Limb (tissue), 2 donors: ENCODE data around the gene ZNF319.
"Not testable (repeated sequence)": the region's sequence is repeated elsewhere in the genome, so short reads cannot be mapped to it uniquely, and the experiment has no call there.

Source experiments
- DNase-seq, 2 donors: peaks; one replicate each; pipeline ENCODE4 v3.0.0-alpha.2; 2016; ENCODE audit errors: extremely low spot score in 2 of 2

The ZNF319 gene

GRCh38 chr16:57979006-57979585, 21.4 kb downstream of the ZNF319 start:
- DNase-seq, result no peak

GRCh38 chr16:57978070-57978465, 22.4 kb downstream of the ZNF319 start:
- DNase-seq, result not testable (repeated sequence)

- DNase-seq, result no peak
These were observed 22.9 kb downstream of the ZNF319 start for GRCh38 chr16:57977418-57978069.

GRCh38 chr16:57976331-57976796, 24.1 kb downstream of the ZNF319 start:
- DNase-seq, result no peak

GRCh38 chr16:57972306-57972705, 28.2 kb downstream of the ZNF319 start:
- no peak for DNase-seq

- no peak for DNase-seq
These were observed 28.6 kb downstream of the ZNF319 start for GRCh38 chr16:57971848-57972247.

GRCh38 chr16:57970970-57971369, 29.5 kb downstream of the ZNF319 start, which contains the start of gene CNGB1:
Gene CNGB1 (minus strand): TSS chr16:57971128. CDS start chr16:57967286, 3,842 bp downstream.
- DNase-seq, result no peak

GRCh38 chr16:57970319-57970718, 30.2 kb downstream of the ZNF319 start:
- no peak for DNase-seq

- DNase-seq, result no peak
These were observed 30.9 kb downstream of the ZNF319 start for GRCh38 chr16:57969451-57970123.

GRCh38 chr16:57967916-57968315, 32.6 kb downstream of the ZNF319 start:
- no peak for DNase-seq

GRCh38 chr16:57966986-57967385, 33.5 kb downstream of the ZNF319 start:
- DNase-seq, result no peak

- DNase-seq, result no peak
These were observed 34.2 kb downstream of the ZNF319 start for GRCh38 chr16:57966204-57966771.

- DNase-seq, result no peak
These were observed 36.2 kb downstream of the ZNF319 start for GRCh38 chr16:57964157-57964700.

- DNase-seq, result no peak
These were observed 37.7 kb downstream of the ZNF319 start for GRCh38 chr16:57962756-57963155.

- DNase-seq, result no peak
These were observed 38.4 kb downstream of the ZNF319 start for GRCh38 chr16:57962046-57962445.

GRCh38 chr16:57961538-57961937, 38.9 kb downstream of the ZNF319 start:
- DNase-seq, result no peak

- no peak for DNase-seq
These were observed 39.5 kb downstream of the ZNF319 start for GRCh38 chr16:57960826-57961472.

GRCh38 chr16:57960310-57960709, 40.2 kb downstream of the ZNF319 start:
- DNase-seq, result no peak

GRCh38 chr16:57959804-57960203, 40.7 kb downstream of the ZNF319 start:
- DNase-seq, result no peak

- DNase-seq, result no peak
These were observed 41.4 kb downstream of the ZNF319 start for GRCh38 chr16:57959121-57959520.

GRCh38 chr16:57958544-57958943, 41.9 kb downstream of the ZNF319 start:
- no peak for DNase-seq
